H1 (cell line): ENCODE data around the gene NOC4L. TPM values are rescaled to one million over a fixed set of nuclear protein-coding genes. Genes with fewer than 3 reads are reported as not detected.

Experiments
- CTCF ChIA-PET: fragments of 300-600 bp; sonication (Branson Sonifier 250); formaldehyde crosslinking; loops from one replicate; lab custom pipeline; 2021; ENCODE audit not compliant: partially characterized antibody; lab: Charles Lee
- POLR2A ChIA-PET: fragments of 300-600 bp; sonication (Branson Sonifier 250); formaldehyde crosslinking; loops from one replicate; lab custom pipeline; 2021; ENCODE audit warnings: inconsistent platforms; ENCODE audit not compliant: partially characterized antibody; lab: Charles Lee
- DNase-seq, 2 experiments: peaks; one replicate each; pipeline versions ENCODE4 v3.0.0 to v3.0.0-alpha.2; 2010 to 2022; ENCODE audit warnings: low spot score in 2 of 2, low read depth in 1 of 2, mixed read lengths in 1 of 2
- FAIRE-seq: peaks from 2 replicates; lab custom pipeline; 2011; peaks lifted over from hg19 to GRCh38; lab: Jason Lieb, UNC
- H2AFZ ChIP-seq: 2 replicates; pipeline ENCODE4 v1.8.1; 2012; ENCODE audit warnings: low read length, inconsistent platforms
- H2AK5ac ChIP-seq: 2 replicates; pipeline ENCODE4 v1.6.1; 2013; ENCODE audit warnings: low read depth, low read length
- H2BK120ac ChIP-seq: replicated peaks from 2 replicates; pipeline ENCODE3; 2013; ENCODE audit warnings: low read depth, low read length, inconsistent platforms
- H2BK12ac ChIP-seq: 2 replicates; pipeline ENCODE4 v1.6.1; 2013; ENCODE audit warnings: low read depth, low read length
- H2BK15ac ChIP-seq: 2 replicates; pipeline ENCODE4 v1.6.1; 2013; ENCODE audit warnings: low read length
- H2BK20ac ChIP-seq: 2 replicates; pipeline ENCODE4 v1.6.1; 2013; ENCODE audit warnings: low read length
- H2BK5ac ChIP-seq: 2 replicates; pipeline ENCODE4 v1.6.1; 2013; ENCODE audit warnings: low read depth, low read length
- H3K14ac ChIP-seq: 2 replicates; pipeline ENCODE4 v1.6.1; 2013; ENCODE audit warnings: inconsistent platforms; ENCODE audit not compliant: insufficient read length
- H3K18ac ChIP-seq: 2 replicates; pipeline ENCODE4 v1.6.1; 2013; ENCODE audit warnings: low read length; ENCODE audit errors: extremely low read depth
- H3K23ac ChIP-seq: 2 replicates; pipeline ENCODE4 v1.6.1; 2013; ENCODE audit warnings: inconsistent platforms; ENCODE audit not compliant: insufficient read length
- H3K23me2 ChIP-seq: 2 replicates; pipeline ENCODE4 v1.6.1; 2013; ENCODE audit warnings: low read depth, low read length
- H3K27ac ChIP-seq: 2 replicates; pipeline ENCODE4 v1.6.1; 2011; ENCODE audit warnings: low read depth, low read length, inconsistent platforms
- H3K27me3 ChIP-seq, 4 experiments: replicated peaks in 1 of 4; 1 replicate in 1 of 4; 2 replicates in 3 of 4; pipeline versions ENCODE4 v1.6.1 to v1.8.1; 2011 to 2013; ENCODE audit warnings: low read length in 3 of 4, mild to moderate bottlenecking in 3 of 4, inconsistent platforms in 2 of 4, mixed read lengths in 2 of 4, moderate library complexity in 1 of 4; ENCODE audit not compliant: control insufficient read depth in 3 of 4, insufficient read depth in 3 of 4; ENCODE audit errors: extremely low read depth in 1 of 4
- H3K36me3 ChIP-seq, 4 experiments: 2 replicates each; pipeline versions ENCODE4 v1.6.1 to v1.8.1; 2011 to 2013; ENCODE audit warnings: mild to moderate bottlenecking in 4 of 4, low read length in 3 of 4, moderate library complexity in 2 of 4, control low read depth in 1 of 4, inconsistent platforms in 1 of 4; ENCODE audit not compliant: insufficient read depth in 4 of 4, control insufficient read depth in 2 of 4
- H3K4ac ChIP-seq: replicated peaks from 2 replicates; pipeline ENCODE3; 2013; ENCODE audit warnings: low read length, low read depth, mixed read lengths, inconsistent platforms; ENCODE audit not compliant: insufficient read length
- H3K4me1 ChIP-seq, 4 experiments: replicated peaks in 1 of 4; 1 replicate in 1 of 4; 2 replicates in 3 of 4; pipeline versions ENCODE4 v1.6.1 to v1.8.1; 2011 to 2013; ENCODE audit warnings: low read length in 3 of 4, inconsistent platforms in 2 of 4, mixed read lengths in 1 of 4; ENCODE audit not compliant: insufficient read depth in 4 of 4, control insufficient read depth in 3 of 4
- H3K4me2 ChIP-seq, 2 experiments: 2 replicates each; pipeline versions ENCODE4 v1.6.1 to v1.8.1; 2011 to 2013; ENCODE audit warnings: low read depth in 2 of 2, low read length in 2 of 2, control low read depth in 1 of 2, inconsistent platforms in 1 of 2, mild to moderate bottlenecking in 1 of 2; ENCODE audit not compliant: insufficient read depth in 1 of 2
- H3K4me3 ChIP-seq, 4 experiments: fragments of 200-600, 300-600 bp in 1 of 4; sonication (generic), shearing (Covaris generic), sonication (Bioruptor Twin) in 1 of 4; 2 replicates each; pipeline versions ENCODE4 v1.5.1 to v1.8.1; 2011 to 2016; ENCODE audit warnings: low read length in 4 of 4, low read depth in 3 of 4, control low read depth in 2 of 4, inconsistent platforms in 2 of 4, mild to moderate bottlenecking in 2 of 4, mixed read lengths in 1 of 4, moderate library complexity in 1 of 4; ENCODE audit not compliant: insufficient read depth in 2 of 4; ENCODE audit errors: extremely low read depth in 1 of 4
- H3K56ac ChIP-seq: replicated peaks from 2 replicates; pipeline ENCODE3; 2013; ENCODE audit warnings: low read depth, mild to moderate bottlenecking, mixed read lengths, low read length, inconsistent platforms; ENCODE audit not compliant: insufficient read length
- H3K79me1 ChIP-seq: 2 replicates; pipeline ENCODE4 v1.6.1; 2013; ENCODE audit warnings: low read depth, low read length, control low read depth
- H3K79me2 ChIP-seq, 2 experiments: 2 replicates each; pipeline versions ENCODE4 v1.6.1 to v1.8.1; 2012 to 2013; ENCODE audit warnings: low read length in 2 of 2, mild to moderate bottlenecking in 2 of 2, inconsistent platforms in 1 of 2; ENCODE audit not compliant: insufficient read depth in 2 of 2, control insufficient read depth in 1 of 2
- H3K9ac ChIP-seq, 4 experiments: replicated peaks in 1 of 4; 1 replicate in 1 of 4; 2 replicates in 3 of 4; pipeline versions ENCODE4 v1.6.1 to v1.8.1; 2011 to 2013; ENCODE audit warnings: low read depth in 3 of 4, low read length in 3 of 4, control low read depth in 2 of 4, mild to moderate bottlenecking in 2 of 4, moderate library complexity in 2 of 4, inconsistent platforms in 1 of 4; ENCODE audit errors: extremely low read depth in 1 of 4
- H3K9me3 ChIP-seq, 2 experiments: 2 replicates each; pipeline versions ENCODE4 v1.6.1 to v1.8.1; 2012 to 2013; ENCODE audit warnings: mild to moderate bottlenecking in 2 of 2, moderate library complexity in 2 of 2, control low read depth in 1 of 2, inconsistent platforms in 1 of 2, low read depth in 1 of 2, low read length in 1 of 2, mixed read lengths in 1 of 2; ENCODE audit not compliant: insufficient read depth in 2 of 2
- H4K20me1 ChIP-seq, 2 experiments: replicated peaks in 1 of 2; 2 replicates each; pipeline versions ENCODE3 to v1.8.1; 2011 to 2013; ENCODE audit warnings: inconsistent platforms in 2 of 2, low read length in 2 of 2, mild to moderate bottlenecking in 1 of 2; ENCODE audit not compliant: insufficient read depth in 2 of 2, control insufficient read depth in 1 of 2
- H4K5ac ChIP-seq: 2 replicates; pipeline ENCODE4 v1.6.1; 2013; ENCODE audit warnings: low read length, low read depth, mixed read lengths, inconsistent platforms; ENCODE audit not compliant: insufficient read length
- H4K8ac ChIP-seq: 2 replicates; pipeline ENCODE4 v1.8.0; 2013; ENCODE audit warnings: mild to moderate bottlenecking, moderate library complexity, low read length, inconsistent platforms; ENCODE audit not compliant: insufficient read depth; ENCODE audit errors: extremely low read depth
- H4K91ac ChIP-seq: replicated peaks from 2 replicates; pipeline ENCODE3; 2013; ENCODE audit warnings: low read length, mixed read lengths, inconsistent platforms; ENCODE audit not compliant: insufficient read length
- CEBPB ChIP-seq: IDR thresholded peaks from 2 replicates; pipeline ENCODE4 v1.6.1; 2012; ENCODE audit warnings: low read depth, low read length
- CHD2 ChIP-seq: IDR thresholded peaks from 2 replicates; pipeline ENCODE4 v1.6.1; 2012; ENCODE audit warnings: low read length, improper control_type of control experiment
- CREB1 ChIP-seq: IDR thresholded peaks from 2 replicates; pipeline ENCODE4 v1.6.1; 2012; ENCODE audit warnings: inconsistent platforms
- EZH2 ChIP-seq: fragments of 200-600 bp; sonication (generic); IDR thresholded peaks from 2 replicates; pipeline ENCODE4 v1.7.1; 2012; ENCODE audit warnings: low read depth, mild to moderate bottlenecking, moderate library complexity, low read length, inconsistent platforms; ENCODE audit not compliant: severe bottlenecking
- KDM4A ChIP-seq: IDR thresholded peaks from one replicate; pipeline ENCODE4 v1.7.1; 2012; ENCODE audit warnings: low read depth, mild to moderate bottlenecking, moderate library complexity, low read length, inconsistent platforms; ENCODE audit not compliant: severe bottlenecking
- KDM5A ChIP-seq: fragments of 200-600 bp; IDR thresholded peaks from 2 replicates; pipeline ENCODE4 v1.7.1; 2012; ENCODE audit warnings: mild to moderate bottlenecking, low read length, inconsistent platforms, mixed read lengths
- NANOG ChIP-seq: IDR thresholded peaks from 2 replicates; pipeline ENCODE4 v1.6.1; 2011; ENCODE audit warnings: low read length, low read depth, mild to moderate bottlenecking, inconsistent platforms; ENCODE audit not compliant: insufficient read depth, poor library complexity, severe bottlenecking
- RXRA ChIP-seq: IDR thresholded peaks from 2 replicates; pipeline ENCODE4 v1.6.1; 2011; ENCODE audit warnings: low read depth, mild to moderate bottlenecking, low read length, moderate library complexity; ENCODE audit not compliant: insufficient read depth
- SIX5 ChIP-seq: IDR thresholded peaks from 2 replicates; pipeline ENCODE4 v1.6.1; 2011; ENCODE audit warnings: mild to moderate bottlenecking, low read depth, low read length
- TAF1 ChIP-seq: IDR thresholded peaks from 2 replicates; pipeline ENCODE4 v1.6.1; 2011; ENCODE audit warnings: mild to moderate bottlenecking, low read depth, low read length
- WGBS, 2 experiments: shearing (Covaris generic) in 1 of 2; methylation state at CpG; one replicate each; pipeline versions ENCODE4 v1.1.6 to v1.1.7; 2013 to 2015; ENCODE audit warnings: low lambda C conversion rate in 2 of 2, mixed read lengths in 2 of 2, inconsistent platforms in 1 of 2, low coverage in 1 of 2, missing lambda C conversion rate in 1 of 2; ENCODE audit not compliant: insufficient replicate concordance in 2 of 2, insufficient coverage in 1 of 2, insufficient read length in 1 of 2; ENCODE audit errors: extremely low coverage in 1 of 2, missing lambda C conversion rate in 1 of 2; 5-methylcytosine and 5-hydroxymethylcytosine counted together
- polyA plus RNA-seq, 7 experiments: library from polyadenylated mRNA; depleted of rRNA in 3 of 7; stranded (reverse) in 5 of 7; unstranded in 2 of 7; fragments of >200 nt in 5 of 7; fragments of 200-250 nt in 2 of 7; gene quantifications; 1 replicate in 5 of 7; 2 replicates in 1 of 7; 4 replicates in 1 of 7; pipeline versions ENCODE4 v1.2.1 to v1.2.3, GENCODE V29; 2011 to 2013; ENCODE audit warnings: missing spikeins in 2 of 7, mixed read lengths in 2 of 7
- total RNA-seq: library from RNA; stranded (reverse); fragmentation: NEBNext Ultra II Directional; extraction: Animal tissue kit (Norgen Biotek cat#: 25700); gene quantifications from 2 replicates; pipeline ENCODE4 v1.2.1, GENCODE V29; 2021
- TF ChIP-seq, protein P1 (sequence below): IDR thresholded peaks from 2 replicates; pipeline ENCODE4 v1.6.1; 2012; ENCODE audit warnings: inconsistent platforms
- TF ChIP-seq, protein P2 (sequence below): IDR thresholded peaks from 2 replicates; pipeline ENCODE4 v1.6.1; 2011; ENCODE audit warnings: low read depth, mild to moderate bottlenecking, low read length; ENCODE audit not compliant: insufficient read depth

Gene NOC4L
- total and polyA plus RNA-seq, 2 of the 8 experiments (the other 6 are each of a cell fraction or from before 2014, with no cell fraction given): 26.8 to 40.3 TPM

DNA sequence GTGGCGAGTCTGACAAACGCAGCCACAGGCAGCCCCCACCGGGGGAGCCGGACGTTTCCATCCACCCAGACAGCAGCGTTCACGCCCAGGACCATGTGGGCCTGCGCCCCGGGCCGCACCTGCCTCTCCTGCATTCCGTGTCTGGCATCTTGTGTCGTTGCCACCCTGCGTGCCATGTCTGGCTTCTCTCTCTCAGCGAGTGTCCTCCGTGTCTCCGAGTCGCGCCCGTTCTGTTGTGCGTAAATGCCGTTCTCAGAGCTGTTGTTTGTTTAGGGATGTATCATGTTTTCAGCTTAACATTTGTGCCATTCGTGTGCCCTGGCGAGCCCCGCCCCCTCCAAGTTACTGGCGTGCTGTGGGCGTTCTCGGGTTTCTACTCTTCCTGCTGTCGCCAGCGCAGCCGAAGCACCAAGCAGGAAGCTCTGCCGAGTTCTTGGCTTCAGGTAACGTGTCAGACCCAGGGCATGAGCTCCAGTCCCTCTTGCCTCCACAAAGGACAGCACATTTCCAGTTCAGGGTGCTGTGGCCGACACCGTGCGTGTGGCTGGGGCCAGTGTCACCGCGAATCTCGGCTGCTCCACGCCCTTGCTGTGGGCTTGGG, 34.6 kb downstream of the NOC4L start:
- ChIA-PET CTCF (interaction anchor here (0.6 to 2.0 kb wide), 14 partner anchors 10 to 173 kb away, joined by 3 to 8 read pairs (median 3); no protein-coding TSS in a partner anchor), POLR2A (interaction anchor here (1.0 to 1.4 kb wide), 3 partner anchors 11 to 18 kb away, joined by 3 read pairs; no protein-coding TSS in a partner anchor)
- Histone ChIP-seq H3K79me1 (no peaks in the 10 kb centered on the region), H4K8ac (no peak overlapping the region), H3K4me3 (no peak overlapping the region), H3K9ac (no peak overlapping the region), H2BK5ac (no peak overlapping the region), H3K14ac (no peak overlapping the region), H3K23ac (no peak overlapping the region), H3K4ac (no peak overlapping the region), H3K9me3 (peaks cover 0 to 9% of the 10 kb centered on the region in 2 experiments; a peak in 1 of 4 replicates), H2BK12ac (no peak overlapping the region), H2BK15ac (no peak overlapping the region), H3K4me1 (0 out of 7 replicates have a peak, but pooled peaks cover 0 to 2% (median 0%) of the 10 kb centered on the region in 4 experiments), H3K56ac (no peak overlapping the region), H3K4me2 (no peak overlapping the region), H4K20me1 (peaks cover 0 to 12% of the 10 kb centered on the region in 2 experiments), H3K27me3 (peaks cover 0 to 45% (median 30%) of the 10 kb centered on the region in 4 experiments; a peak in 5 of 7 replicates), H3K18ac (no peak overlapping the region), H2BK20ac (no peak overlapping the region), H2AFZ (no peak overlapping the region), H2AK5ac (no peak overlapping the region), H3K36me3 (no peaks in the 10 kb centered on the region; a peak in 1 of 8 replicates), H3K23me2 (peaks cover 6% of the 10 kb centered on the region; the same call in 1 of the 2 replicates), H4K5ac (no peak overlapping the region), H3K27ac (no peak overlapping the region), H2BK120ac (no peak overlapping the region), H3K79me2 (no peaks in the 10 kb centered on the region), H4K91ac (no peak overlapping the region)
- no peak for DNase-seq
- 69% methylated on average over 39 of the region's 39 CpGs; no CpG with 5 or more reads in 1 of the 2 experiments for WGBS, 2 experiments
- FAIRE-seq: no peak
- TF ChIP-seq SIX5 (no peak), KDM5A (no peak), RXRA (no peak), TAF1 (no peak), NANOG (no peak), CHD2 (no peak), CREB1 (no peak), CEBPB (no peak), EZH2 (no peak), KDM4A (no peak)
- TF ChIP-seq, protein P1, sequence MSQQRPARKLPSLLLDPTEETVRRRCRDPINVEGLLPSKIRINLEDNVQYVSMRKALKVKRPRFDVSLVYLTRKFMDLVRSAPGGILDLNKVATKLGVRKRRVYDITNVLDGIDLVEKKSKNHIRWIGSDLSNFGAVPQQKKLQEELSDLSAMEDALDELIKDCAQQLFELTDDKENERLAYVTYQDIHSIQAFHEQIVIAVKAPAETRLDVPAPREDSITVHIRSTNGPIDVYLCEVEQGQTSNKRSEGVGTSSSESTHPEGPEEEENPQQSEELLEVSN: no peak
- TF ChIP-seq, protein P2, sequence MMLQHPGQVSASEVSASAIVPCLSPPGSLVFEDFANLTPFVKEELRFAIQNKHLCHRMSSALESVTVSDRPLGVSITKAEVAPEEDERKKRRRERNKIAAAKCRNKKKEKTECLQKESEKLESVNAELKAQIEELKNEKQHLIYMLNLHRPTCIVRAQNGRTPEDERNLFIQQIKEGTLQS: no peak
